ENCODE results near the gene CD101.
A peak's percentile ranks its signal among the peaks of the same experiment; 100 is the strongest.

The CD101 gene

GRCh38 chr1:117060441-117061317 is 59.1 kb downstream of the CD101 start:
- DNase-seq (ENCODE audit: low read depth), result peak; percentile 31
- TF ChIP-seq CTCF (conservative IDR thresholded peaks at IDR 0.05; ENCODE audit: low read length), result no peak

GRCh38 chr1:117061986-117062415 is 60.4 kb downstream of the CD101 start:
- no peak overlapping the region for H3K4me3 ChIP-seq (ENCODE audit: low read length)
- no peak for TF ChIP-seq CTCF (conservative IDR thresholded peaks at IDR 0.05; ENCODE audit: low read length)
- DNase-seq (ENCODE audit: low read depth), result peak; percentile 51

More at GRCh38 chr1:117060441-117061317, 59.1 kb downstream of the CD101 start:
- peak overlapping the region; percentile 88 for H3K4me3 ChIP-seq (ENCODE audit: low read length)

- DNase-seq (ENCODE audit: low read depth), result no peak
- TF ChIP-seq CTCF (conservative IDR thresholded peaks at IDR 0.05; ENCODE audit: low read length), result no peak
- no peak overlapping the region for H3K4me3 ChIP-seq (ENCODE audit: low read length)
These were observed 64.8 kb downstream of the CD101 start for GRCh38 chr1:117066367-117066766.

GRCh38 chr1:117067533-117068370 is 66.2 kb downstream of the CD101 start:
- TF ChIP-seq CTCF (conservative IDR thresholded peaks at IDR 0.05; ENCODE audit: low read length), result peak; percentile 93
- DNase-seq (ENCODE audit: low read depth), result peak; percentile 58
- no peak overlapping the region for H3K4me3 ChIP-seq (ENCODE audit: low read length)

GRCh38 chr1:117068580-117068979 is 67.0 kb downstream of the CD101 start:
- DNase-seq (ENCODE audit: low read depth), result no peak
- TF ChIP-seq CTCF (conservative IDR thresholded peaks at IDR 0.05; ENCODE audit: low read length), result no peak
- no peak overlapping the region for H3K4me3 ChIP-seq (ENCODE audit: low read length)

- no peak overlapping the region for H3K4me3 ChIP-seq (ENCODE audit: low read length)
- no peak for DNase-seq (ENCODE audit: low read depth)
- no peak; the same call in 1 of the 2 replicates for TF ChIP-seq CTCF (conservative IDR thresholded peaks at IDR 0.05; ENCODE audit: low read length)
These were observed 67.8 kb downstream of the CD101 start for GRCh38 chr1:117069220-117069844.

Data from AG10803 (cell line).